ENCODE measurements around the gene ZNF628. TPM values are rescaled to one million over a fixed set of nuclear protein-coding genes. Genes with fewer than 3 reads are reported as not detected.
"Not testable (repeated sequence)": the region's sequence is repeated elsewhere in the genome, so short reads cannot be mapped to it uniquely, and the experiment has no call there.

The ZNF628 gene
- total and polyA plus RNA-seq, 9 donors, result 3.8 to 18.4 (median 8.7) TPM; not detected in 1

- 35 to 50% (median 45%) methylated on average over 11 of the region's 11 CpGs for WGBS, 3 donors
Observed at GRCh38 chr19:55444646-55445045, 31.8 kb upstream of the ZNF628 start.

GRCh38 chr19:55446060-55446459, 30.4 kb upstream of the ZNF628 start:
- Histone ChIP-seq H3K9me3 (no peaks in the 10 kb centered on the region), H3K4me1 (ENCODE audit: insufficient read depth) (no peaks in the 10 kb centered on the region), H3K4me3 (no peak overlapping the region), H3K36me3 (no peaks in the 10 kb centered on the region), H3K27me3 (no peaks in the 10 kb centered on the region), H3K27ac (no peak overlapping the region)
- no peak for DNase-seq
- TF ChIP-seq CTCF (IDR thresholded peaks at IDR 0.05), result no peak
- TF ChIP-seq EP300 (IDR thresholded peaks at IDR 0.05), result no peak
- TF ChIP-seq POLR2A (IDR thresholded peaks at IDR 0.05), result no peak
- 56 to 69% (median 59%) methylated on average over 8 of the region's 8 CpGs for WGBS, 3 donors
- intact Hi-C loops (cut with DNase I), result no loop called here

More at GRCh38 chr19:55444646-55445045, 31.8 kb upstream of the ZNF628 start:
- TF ChIP-seq POLR2A (IDR thresholded peaks at IDR 0.05) (no peak), CTCF (IDR thresholded peaks at IDR 0.05) (no peak), EP300 (IDR thresholded peaks at IDR 0.05) (no peak)
- Histone ChIP-seq H3K4me3 (no peak overlapping the region), H3K27me3 (no peaks in the 10 kb centered on the region), H3K9me3 (no peaks in the 10 kb centered on the region), H3K36me3 (no peaks in the 10 kb centered on the region), H3K4me1 (ENCODE audit: insufficient read depth) (no peaks in the 10 kb centered on the region), H3K27ac (no peak overlapping the region)
- no peak for DNase-seq
- intact Hi-C loops (cut with DNase I), result no loop called here

GRCh38 chr19:55447421-55448174, 28.8 kb upstream of the ZNF628 start:
- 26 to 32% (median 26%) methylated on average over 16 of the region's 16 CpGs for WGBS, 3 donors
- Histone ChIP-seq H3K27ac (no peak overlapping the region), H3K27me3 (no peaks in the 10 kb centered on the region)

GRCh38 chr19:55448175-55448490, 28.3 kb upstream of the ZNF628 start:
- H3K4me3 ChIP-seq; H3K27ac ChIP-seq; intact Hi-C loops (cut with DNase I); H3K4me1 ChIP-seq (ENCODE audit: insufficient read depth); H3K9me3 ChIP-seq; H3K27me3 ChIP-seq; DNase-seq; H3K36me3 ChIP-seq: not testable (repeated sequence)
- 74 to 82% (median 76%) methylated on average over 5 of the region's 5 CpGs for WGBS, 3 donors

More at GRCh38 chr19:55447421-55448174, 28.8 kb upstream of the ZNF628 start:
- Histone ChIP-seq H3K9me3 (no peaks in the 10 kb centered on the region), H3K4me3 (no peak overlapping the region), H3K4me1 (ENCODE audit: insufficient read depth) (peaks cover 6% of the 10 kb centered on the region), H3K36me3 (no peaks in the 10 kb centered on the region)
- TF ChIP-seq POLR2A (IDR thresholded peaks at IDR 0.05), result no peak
- no peak for TF ChIP-seq CTCF (IDR thresholded peaks at IDR 0.05)
- no peak for TF ChIP-seq EP300 (IDR thresholded peaks at IDR 0.05)
- intact Hi-C loops (cut with DNase I), result no loop called here
- no peak for DNase-seq

GRCh38 chr19:55449469-55449868, 26.9 kb upstream of the ZNF628 start:
- no peaks in the 10 kb centered on the region for H3K36me3 ChIP-seq
- no peaks in the 10 kb centered on the region for H3K9me3 ChIP-seq
- H3K4me1 ChIP-seq (ENCODE audit: insufficient read depth), result peaks cover 7% of the 10 kb centered on the region
- H3K4me3 ChIP-seq, result no peak overlapping the region
- no peak overlapping the region for H3K27ac ChIP-seq
- WGBS, 3 donors, result 21 to 30% (median 28%) methylated on average over 16 of the region's 16 CpGs
- DNase-seq, result no peak
- intact Hi-C loops (cut with DNase I), result no loop called here
- no peaks in the 10 kb centered on the region for H3K27me3 ChIP-seq
- TF ChIP-seq EP300 (IDR thresholded peaks at IDR 0.05) (no peak), CTCF (IDR thresholded peaks at IDR 0.05) (no peak), POLR2A (IDR thresholded peaks at IDR 0.05) (no peak)

Measured in ovary (tissue), 9 donors.